GF-D8 (cell line): Measurements from ENCODE around the gene ZFAND5.

Experiments used
- DNase-seq: peaks from one replicate; lab custom pipeline; 2025; lab: John Stamatoyannopoulos, UW

Gene ZFAND5

DNA sequence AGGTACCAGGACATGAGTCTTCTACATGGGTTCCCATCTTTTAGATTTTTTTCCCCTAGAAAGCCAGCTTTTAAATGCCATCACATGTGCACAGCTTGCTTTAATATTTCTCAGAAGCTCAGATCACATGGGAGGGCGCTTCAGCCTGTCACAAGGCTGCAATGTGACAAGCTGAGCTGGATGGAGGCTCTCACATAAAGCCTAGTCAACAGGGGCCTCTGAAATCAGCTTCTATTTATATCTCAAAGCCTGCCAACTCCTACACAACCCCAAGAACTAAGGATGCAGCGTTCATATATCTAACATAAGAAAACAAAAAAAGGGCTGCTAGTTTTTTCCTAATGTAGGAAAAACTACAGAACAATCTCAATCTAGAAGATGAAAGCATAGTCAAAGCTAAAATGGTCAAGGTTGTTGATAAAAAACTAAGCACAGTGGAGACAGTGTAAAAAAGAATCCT, 2.3 kb downstream of the ZFAND5 start:
- DNase-seq: peak; percentile 43

- no peak for DNase-seq
Measured at GRCh38 chr9:72362118-72362531, 2.9 kb downstream of the ZFAND5 start.

DNA sequence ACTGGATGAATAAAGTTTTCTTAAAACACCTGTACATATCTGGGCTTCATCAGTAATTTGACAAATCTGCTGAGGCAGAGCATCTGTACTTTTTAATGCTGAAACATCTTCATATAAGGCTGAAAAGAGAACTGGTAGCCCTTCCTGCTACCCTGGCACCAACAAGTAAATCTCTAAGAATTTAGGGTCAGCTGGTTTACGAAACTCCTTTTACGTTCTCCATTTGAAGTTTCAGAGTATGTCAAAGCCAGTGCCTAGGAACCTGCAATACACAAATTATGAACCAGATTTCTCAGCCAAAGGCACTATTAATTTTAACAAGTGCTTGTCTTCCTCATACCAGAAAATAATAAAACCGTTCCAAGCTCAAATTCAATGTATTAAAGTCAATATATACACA, 3.8 kb downstream of the ZFAND5 start:
- DNase-seq: no peak

GRCh38 chr9:72360324-72360723, 4.7 kb downstream of the ZFAND5 start:
- DNase-seq: no peak

DNA sequence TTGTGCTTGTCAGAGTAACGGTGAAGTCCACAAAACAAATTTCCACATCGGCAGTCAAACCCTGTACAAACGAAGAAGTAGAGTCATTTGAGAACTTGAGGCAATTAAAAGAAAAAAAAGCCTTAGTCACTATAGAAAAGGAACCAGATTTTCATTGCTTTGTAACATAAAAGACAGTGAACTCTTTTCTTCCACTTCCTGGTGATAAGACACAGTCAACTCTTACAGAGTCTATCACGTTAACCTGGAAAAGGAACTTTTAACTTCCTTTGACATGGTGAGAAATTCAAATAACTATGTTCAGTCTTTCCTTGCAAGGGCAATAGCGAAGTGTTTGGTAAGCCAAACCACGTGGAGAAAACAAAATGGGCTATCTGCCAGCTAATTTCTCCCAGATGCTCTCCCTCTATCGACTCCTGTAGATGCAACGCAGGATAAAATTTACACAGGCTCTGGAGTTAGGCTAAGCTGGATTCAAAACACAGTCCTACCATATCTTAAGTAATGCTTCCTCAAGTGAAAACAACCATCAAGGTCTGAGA, 8.9 kb downstream of the ZFAND5 start:
- DNase-seq: peak; percentile 69

DNA sequence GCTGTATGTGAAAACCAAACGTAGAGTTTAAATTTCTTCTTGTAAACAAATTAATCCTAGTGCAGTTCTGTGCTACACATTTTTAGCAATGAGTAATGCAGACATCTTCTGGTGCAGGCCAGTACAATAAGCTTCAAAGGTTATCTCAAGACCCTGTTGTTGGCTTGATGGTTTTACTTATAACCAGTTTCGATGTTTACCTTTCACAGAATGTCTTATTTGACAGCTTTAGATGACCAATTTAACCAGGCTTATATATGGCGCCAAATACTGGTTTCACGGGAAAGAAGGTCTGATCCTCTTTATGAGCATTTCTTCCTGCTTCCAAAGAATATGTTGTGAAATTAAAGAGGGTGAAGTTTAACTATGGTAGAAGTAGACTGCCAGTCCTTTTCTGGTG, 9.9 kb downstream of the ZFAND5 start:
- DNase-seq: no peak

GRCh38 chr9:72354704-72355103, 10.3 kb downstream of the ZFAND5 start:
- no peak for DNase-seq

- DNase-seq: no peak
Measured at GRCh38 chr9:72353455-72354116, 11.4 kb downstream of the ZFAND5 start.

GRCh38 chr9:72352911-72353388, 12.1 kb downstream of the ZFAND5 start:
- no peak for DNase-seq

DNA sequence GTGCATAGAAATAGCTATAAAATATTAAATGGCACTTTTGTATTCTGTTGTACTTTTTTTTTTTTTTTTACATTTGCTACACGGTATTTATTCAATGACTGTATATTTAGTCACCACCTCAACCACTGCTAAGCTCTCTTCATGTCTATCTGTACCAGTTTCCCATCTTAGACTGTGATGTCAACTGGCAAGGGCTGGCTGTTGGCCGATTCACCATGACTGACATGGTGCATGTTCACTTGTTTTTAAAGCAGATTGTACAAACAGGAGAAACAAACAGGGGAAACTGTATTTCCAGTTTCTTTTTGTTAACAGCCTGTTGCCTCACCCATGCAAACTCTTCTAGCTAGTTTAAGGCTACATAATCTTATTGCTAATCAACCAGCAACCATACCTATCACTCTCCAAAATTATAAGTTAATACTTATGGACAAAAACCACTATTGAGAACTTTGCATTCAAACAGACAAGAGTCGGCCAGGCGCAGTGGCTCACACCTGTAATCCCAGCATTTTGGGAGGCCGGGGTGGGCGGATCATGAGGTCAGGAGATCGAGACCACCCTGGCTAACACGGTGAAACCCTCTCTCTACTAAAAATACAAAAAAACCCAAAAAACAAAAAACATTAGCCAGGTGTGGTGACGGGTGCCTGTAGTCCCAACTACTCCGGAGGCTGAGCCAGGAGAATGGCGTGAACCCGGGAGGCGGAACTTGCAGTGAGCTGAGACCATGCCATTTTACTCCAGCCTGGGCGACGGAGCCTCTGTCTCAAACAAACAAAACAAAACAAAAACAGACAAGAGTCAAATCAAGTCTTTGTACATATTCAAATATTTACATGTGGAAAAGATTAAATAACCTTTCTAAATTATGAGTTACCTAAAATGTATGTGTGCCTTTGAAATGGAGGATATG, 13.2 kb downstream of the ZFAND5 start:
- no peak for DNase-seq

- DNase-seq: no peak
Measured at GRCh38 chr9:72349911-72350310, 15.1 kb downstream of the ZFAND5 start.

DNA sequence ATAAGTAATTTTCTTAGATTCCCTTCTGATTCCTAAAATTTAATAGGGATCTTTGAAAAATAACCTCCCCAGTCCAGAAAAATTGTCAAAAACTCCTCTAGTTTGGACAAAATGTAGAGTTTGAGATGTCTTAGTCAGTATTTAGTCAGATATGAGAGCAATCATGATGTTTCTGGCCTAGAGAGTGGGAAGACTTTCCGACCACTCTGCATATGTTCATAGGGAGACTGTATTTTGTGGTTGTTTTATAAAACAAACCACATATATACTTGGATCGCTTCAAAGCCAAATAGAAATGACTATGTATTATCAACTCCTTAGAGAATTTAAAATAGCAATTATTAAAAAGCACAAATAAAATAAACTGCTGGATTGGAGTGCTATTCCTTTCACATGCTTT, 15.8 kb downstream of the ZFAND5 start:
- no peak for DNase-seq

DNA sequence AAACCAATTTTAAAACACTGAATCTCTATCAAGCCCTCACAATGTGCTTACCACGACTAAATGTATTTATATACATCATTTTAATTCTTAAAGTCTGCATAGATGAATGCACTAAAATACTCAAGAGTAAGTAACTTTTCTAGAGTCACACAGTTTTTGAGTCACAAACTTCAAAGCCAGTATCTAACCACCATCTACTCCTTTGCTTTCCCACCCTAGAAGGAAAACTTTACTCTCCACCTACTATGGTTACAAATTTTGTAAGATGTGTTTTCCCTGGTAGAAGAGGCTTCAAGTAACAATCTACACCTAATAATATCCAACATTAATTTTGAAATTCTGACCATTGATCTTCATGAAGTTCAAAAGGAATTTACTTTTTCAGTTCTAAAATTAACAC, 18.7 kb downstream of the ZFAND5 start:
- DNase-seq: no peak

DNA sequence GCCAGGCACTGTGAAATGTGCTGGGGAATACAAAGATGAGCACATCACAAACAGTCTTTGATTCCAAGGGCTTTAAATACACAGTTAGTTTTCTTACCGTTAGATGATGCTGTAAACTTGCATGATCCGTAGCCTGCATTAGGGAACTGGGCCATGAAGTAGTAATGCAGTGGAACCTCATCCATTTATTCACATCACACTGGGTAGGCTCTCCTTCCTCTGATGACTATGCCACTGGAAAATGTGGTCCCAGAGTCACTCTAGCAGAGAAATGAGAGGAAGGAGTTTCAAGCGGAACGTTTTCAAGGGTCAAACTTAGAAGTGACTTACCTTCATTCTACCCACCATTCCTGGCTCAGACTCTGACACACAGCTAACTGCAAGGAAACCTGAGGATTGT, 26.4 kb downstream of the ZFAND5 start:
- DNase-seq: no peak

- DNase-seq: no peak
Measured at GRCh38 chr9:72337286-72337685, 27.7 kb downstream of the ZFAND5 start.

GRCh38 chr9:72334658-72335337, 30.2 kb downstream of the ZFAND5 start:
- no peak for DNase-seq

GRCh38 chr9:72333709-72334108, 31.3 kb downstream of the ZFAND5 start:
- no peak for DNase-seq

- DNase-seq: no peak
Measured at GRCh38 chr9:72333197-72333596, 31.8 kb downstream of the ZFAND5 start.

DNA sequence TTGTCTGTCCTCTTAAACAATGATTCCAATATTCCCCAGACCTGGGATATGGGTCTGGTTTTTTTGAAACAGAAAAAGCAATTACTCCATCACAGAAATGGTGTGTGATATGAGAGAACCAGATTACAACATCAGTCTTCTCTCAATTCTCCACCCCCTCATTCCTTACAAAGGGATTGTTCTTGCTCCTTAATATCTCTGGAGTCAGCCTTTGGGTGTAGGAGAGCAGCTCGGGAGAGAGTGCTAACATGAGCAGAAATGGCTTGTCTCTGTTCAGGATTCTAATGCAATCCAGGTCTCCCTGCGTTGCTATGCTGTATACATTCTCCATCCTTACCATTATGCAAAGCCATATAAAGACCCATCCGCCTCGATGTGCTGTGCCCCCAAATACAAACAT, 32.7 kb downstream of the ZFAND5 start:
- no peak for DNase-seq

DNA sequence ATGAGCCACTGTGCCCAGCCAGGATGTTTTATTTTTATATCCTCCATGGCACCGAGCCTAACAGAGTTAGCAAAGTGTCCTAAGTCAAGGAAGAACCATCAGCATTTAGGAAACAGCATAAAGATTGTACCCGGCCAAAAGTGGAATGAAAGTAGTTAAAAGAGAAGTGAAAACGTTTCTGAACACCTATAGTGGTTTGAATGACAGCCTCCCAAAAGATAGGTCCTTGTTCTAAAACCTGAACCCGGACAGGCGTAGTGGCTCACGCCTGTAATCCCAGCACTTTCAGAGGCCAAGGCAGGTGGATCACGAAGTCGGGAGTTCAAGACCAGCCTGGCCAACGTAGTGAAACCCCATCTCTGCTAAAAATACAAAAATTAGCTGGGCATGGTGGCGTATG, 37.4 kb downstream of the ZFAND5 start:
- DNase-seq: no peak

DNA sequence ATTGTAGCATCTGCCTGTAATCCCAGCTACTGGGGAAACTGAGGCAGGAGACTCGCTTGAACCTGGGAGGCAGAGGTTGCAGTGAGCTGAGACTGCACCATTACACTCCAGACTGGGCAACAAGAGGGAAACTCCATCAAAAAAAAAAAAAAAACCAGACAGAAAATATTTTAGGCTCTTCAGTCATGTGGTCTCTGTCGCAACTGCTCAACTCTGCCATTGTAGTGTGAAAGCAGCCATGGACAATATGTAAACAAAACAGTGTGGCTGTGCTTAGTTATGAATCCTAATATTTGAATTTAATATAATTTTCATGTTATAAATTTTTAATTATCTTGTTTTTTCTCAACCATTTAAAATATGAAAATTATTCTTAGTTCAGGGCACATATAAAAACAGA, 38.4 kb downstream of the ZFAND5 start:
- DNase-seq: no peak

- DNase-seq: no peak
Measured at GRCh38 chr9:72324974-72325373, 40.0 kb downstream of the ZFAND5 start.
